GM13976 (cell line): ENCODE measurements around the gene RYR3.

ENCODE experiments used
- DNase-seq: peaks from one replicate; pipeline ENCODE4 v3.0.0; 2012; ENCODE audit warnings: low spot score
- CTCF ChIP-seq: IDR thresholded peaks from 2 replicates; pipeline ENCODE4 v1.5.1; 2012; ENCODE audit warnings: borderline replicate concordance, mild to moderate bottlenecking; ENCODE audit not compliant: insufficient read depth; ENCODE audit errors: extremely low read depth, missing control alignments, control extremely low read depth
- in situ Hi-C: fragments of 300-500 bp; cut with MboI; formaldehyde crosslinking; loops from one replicate; pipeline ENCODE4 v1.12.0; 2022; ENCODE audit warnings: low sequenced_read_pairs, mixed read lengths, inconsistent platforms; ENCODE audit not compliant: unreplicated experiment

Gene RYR3

DNA sequence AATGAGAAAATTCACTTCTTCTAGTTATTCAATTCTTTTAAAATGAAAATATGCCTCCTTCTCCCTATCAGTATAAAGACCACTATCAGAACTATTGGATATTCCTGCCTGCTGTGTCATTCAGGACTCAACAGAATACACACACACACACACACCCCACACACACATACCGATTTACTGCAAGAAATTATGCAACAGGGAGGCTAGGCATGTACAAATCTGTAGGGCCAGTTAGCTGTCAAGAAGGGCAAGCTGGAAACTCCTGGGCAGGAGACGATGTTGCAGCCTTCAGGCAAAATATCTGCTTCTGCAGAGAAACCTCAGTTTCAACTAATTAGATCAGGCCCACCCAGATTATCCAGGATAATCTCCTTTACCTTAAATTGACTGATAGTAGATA is 13.9 kb upstream of the RYR3 start:
- in situ Hi-C loops: loop anchor here (10.0 kb wide), 1 partner anchor 408 kb away; no protein-coding TSS in a partner anchor
- DNase-seq: no peak
- TF ChIP-seq CTCF: no peak

DNA sequence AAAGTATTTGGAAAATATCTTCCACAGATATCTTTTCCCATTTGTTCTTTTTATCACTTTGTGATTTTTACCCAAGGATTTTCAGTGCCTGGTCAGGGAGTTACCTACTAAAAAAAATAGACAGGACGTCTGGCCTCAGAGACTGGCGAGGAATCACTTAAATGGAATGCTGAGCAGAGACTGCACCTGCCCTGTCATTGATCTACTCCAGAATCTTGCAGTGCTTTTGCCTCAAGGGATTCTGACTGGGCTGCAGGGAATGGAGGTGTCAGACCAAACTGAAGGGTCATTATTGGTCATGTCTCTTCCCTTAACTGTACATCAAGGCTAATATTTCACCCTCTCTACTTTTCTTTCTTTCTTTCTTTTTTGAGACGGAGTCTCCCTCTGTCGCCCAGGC is 12.1 kb upstream of the RYR3 start:
- in situ Hi-C loops: loop anchor here (10.0 kb wide), 1 partner anchor 406 kb away; no protein-coding TSS in a partner anchor
- no peak for TF ChIP-seq CTCF
- DNase-seq: no peak

DNA sequence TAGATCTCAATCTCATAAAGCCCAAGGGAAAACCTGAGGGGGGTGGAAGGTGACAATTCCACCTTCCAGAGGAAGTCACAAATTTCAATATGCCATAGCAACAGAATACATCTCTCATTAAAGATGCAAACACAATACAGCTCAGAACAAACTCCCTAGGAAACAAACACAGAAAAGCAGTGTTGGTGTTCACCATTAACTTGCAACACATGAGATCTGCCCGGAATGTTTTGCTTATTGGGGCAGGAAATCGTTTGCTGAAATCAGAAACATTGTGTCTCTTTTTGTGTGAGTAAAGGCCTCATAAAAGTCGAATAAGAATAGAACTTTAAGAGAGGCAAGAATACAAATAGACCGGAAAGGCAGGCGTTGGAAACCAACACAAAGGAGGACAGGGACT is 5.8 kb upstream of the RYR3 start:
- in situ Hi-C loops: loop anchor here (25.0 kb wide), 1 partner anchor 682 kb away; no protein-coding TSS in a partner anchor
- DNase-seq: no peak
- TF ChIP-seq CTCF: no peak

DNA sequence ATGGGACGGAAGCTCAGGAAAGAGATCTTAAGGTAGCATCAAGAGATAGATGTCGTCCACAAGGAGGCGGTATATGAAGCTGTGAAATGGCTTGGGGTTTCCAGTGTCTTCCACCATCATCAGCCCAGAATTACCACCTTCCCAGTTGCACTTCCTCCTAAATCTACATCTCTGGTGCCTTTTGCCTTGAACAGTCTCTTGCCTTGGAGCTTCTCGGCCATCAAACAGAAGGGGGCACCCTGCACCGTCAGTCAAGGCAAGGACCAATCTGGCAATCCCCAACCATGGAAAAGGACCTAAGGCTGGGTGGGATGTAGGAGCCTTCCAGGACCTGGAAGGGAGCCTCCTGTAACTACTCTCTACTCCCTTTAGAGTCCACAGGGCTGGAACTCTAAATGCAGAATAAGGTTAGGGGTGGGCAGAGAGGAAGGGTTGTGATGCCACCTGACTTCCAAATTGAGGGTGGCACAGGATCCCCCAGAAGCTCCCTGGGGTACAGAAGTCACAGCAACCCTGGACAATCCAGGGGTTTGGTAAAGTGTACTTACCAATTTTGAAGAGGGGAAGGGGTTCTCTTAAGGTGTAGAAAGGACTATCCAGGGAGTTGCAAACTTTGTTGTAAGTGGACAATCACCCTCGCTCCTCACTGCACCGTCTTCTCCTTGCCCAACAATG is 1.0 kb upstream of the RYR3 start:
- TF ChIP-seq CTCF: no peak
- in situ Hi-C loops: loop anchor here (25.0 kb wide), 1 partner anchor 678 kb away; no protein-coding TSS in a partner anchor
- peak; percentile 36 for DNase-seq

DNA sequence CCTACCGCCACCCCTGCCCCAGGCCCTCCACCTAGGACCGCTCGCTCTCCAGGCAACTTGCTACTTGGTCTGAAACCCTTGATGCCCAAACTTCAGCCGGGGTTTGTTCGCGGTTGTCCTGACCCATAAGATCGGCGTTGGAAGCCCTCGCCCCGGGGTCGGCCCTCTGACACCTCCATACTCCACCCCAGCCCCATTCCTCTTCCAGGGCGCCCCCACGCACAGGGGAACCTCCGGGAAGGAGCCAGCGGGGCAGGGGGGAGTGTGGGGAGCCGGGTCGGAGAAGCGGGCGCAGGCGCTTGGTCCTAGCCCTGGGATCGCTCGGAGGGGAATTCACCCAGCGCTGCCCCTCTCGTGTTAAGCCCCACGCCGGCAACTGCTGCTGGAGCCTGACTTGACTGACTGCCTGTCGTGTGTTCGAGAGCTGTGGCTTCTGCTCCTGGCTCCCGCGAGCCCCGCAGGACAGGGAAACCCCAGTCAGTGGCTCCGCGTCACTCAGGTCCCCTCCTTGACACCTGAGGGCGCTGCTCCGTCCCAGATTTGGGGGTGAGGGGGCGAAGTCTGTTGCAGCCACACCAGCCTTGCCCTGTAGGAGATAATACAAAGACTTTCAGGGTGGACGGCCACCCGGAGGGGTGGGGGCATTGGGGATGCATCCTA is 675 bp downstream of the RYR3 start:
- DNase-seq: no peak
- TF ChIP-seq CTCF: no peak
- in situ Hi-C loops: loop anchor here (25.0 kb wide), 1 partner anchor 676 kb away; no protein-coding TSS in a partner anchor

- DNase-seq: no peak
- in situ Hi-C loops: loop anchor here (25.0 kb wide), 1 partner anchor 674 kb away; no protein-coding TSS in a partner anchor
- TF ChIP-seq CTCF: no peak
Measured at GRCh38 chr15:33313491-33313890, 2.7 kb downstream of the RYR3 start.
